Stromal cell of bone marrow (primary cell): ENCODE measurements around the gene GMDS.

Experiments used
- DNase-seq: peaks from one replicate; pipeline ENCODE4 v3.0.0-alpha.2; 2012; ENCODE audit warnings: low read depth

Gene GMDS

GRCh38 chr6:1612974-1613306 is 632.5 kb downstream of the GMDS start:
- no peak for DNase-seq

- no peak for DNase-seq
These were observed 633.0 kb downstream of the GMDS start for GRCh38 chr6:1612299-1612973.

GRCh38 chr6:1611572-1612298 is 633.7 kb downstream of the GMDS start:
- DNase-seq, result no peak

GRCh38 chr6:1611322-1611571 is 634.2 kb downstream of the GMDS start:
- no peak for DNase-seq

- no peak for DNase-seq
These were observed 634.7 kb downstream of the GMDS start for GRCh38 chr6:1610497-1611321.

- peak; percentile 95 for DNase-seq
These were observed 635.5 kb downstream of the GMDS start, which contains the start of gene FOXC1 for GRCh38 chr6:1609648-1610496. TSS of gene FOXC1 (plus strand) at chr6:1609915. CDS start at chr6:1610446, 531 bp downstream.

GRCh38 chr6:1609041-1609647 is 636.3 kb downstream of the GMDS start:
- DNase-seq, result no peak

- no peak for DNase-seq
These were observed 637.0 kb downstream of the GMDS start for GRCh38 chr6:1608222-1609040.

GRCh38 chr6:1607516-1608221 is 637.7 kb downstream of the GMDS start:
- no peak for DNase-seq

GRCh38 chr6:1606780-1607515 is 638.5 kb downstream of the GMDS start:
- DNase-seq, result no peak

GRCh38 chr6:1605893-1606779 is 639.3 kb downstream of the GMDS start:
- no peak for DNase-seq

GRCh38 chr6:1605004-1605892 is 640.2 kb downstream of the GMDS start:
- no peak for DNase-seq

GRCh38 chr6:1604158-1605003 is 641.0 kb downstream of the GMDS start:
- no peak for DNase-seq

- DNase-seq, result no peak
These were observed 641.7 kb downstream of the GMDS start for GRCh38 chr6:1603708-1604107.

- no peak for DNase-seq
These were observed 643.2 kb downstream of the GMDS start for GRCh38 chr6:1602049-1602713.
